Measurements from ENCODE around the gene MED10. TPM values are rescaled to one million over a fixed set of nuclear protein-coding genes. Genes with fewer than 3 reads are reported as not detected.

MED10 gene
- total RNA-seq, 1 donor from 2014 or later = 49.3 TPM

- Histone ChIP-seq H2AFZ (ENCODE audit: low read depth, low read length) (no peak overlapping the region), H3K79me2 (ENCODE audit: insufficient read depth, low read length) (no peaks in the 10 kb centered on the region), H3K4me3 (ENCODE audit: insufficient read depth, low read depth, low read length) (no peak overlapping the region), H3K27ac (ENCODE audit: low read depth, low read length) (no peak overlapping the region), H3K9ac (ENCODE audit: low read length) (no peak overlapping the region), H3K27me3 (ENCODE audit: insufficient read depth, low read length) (no peaks in the 10 kb centered on the region), H3K4me2 (ENCODE audit: low read length) (no peak overlapping the region), H3K9me3 (ENCODE audit: insufficient read depth, low read depth, low read length) (no peaks in the 10 kb centered on the region), H4K20me1 (ENCODE audit: insufficient read depth, low read length) (no peaks in the 10 kb centered on the region), H3K36me3 (ENCODE audit: insufficient read depth, low read length) (no peaks in the 10 kb centered on the region), H3K4me1 (ENCODE audit: insufficient read depth, low read length) (no peaks in the 10 kb centered on the region)
- Mint-ChIP-seq H3K4me3 (ENCODE audit: unreplicated experiment) (no peak overlapping the region), H3K4me1 (ENCODE audit: low read depth, unreplicated experiment) (no peaks in the 10 kb centered on the region), H3K27ac (ENCODE audit: unreplicated experiment) (no peak overlapping the region), H3K27me3 (ENCODE audit: low read depth, unreplicated experiment) (peaks cover 28% of the 10 kb centered on the region), H3K36me3 (ENCODE audit: low read depth, unreplicated experiment) (no peaks in the 10 kb centered on the region), H3K9me3 (ENCODE audit: unreplicated experiment) (peaks cover 4% of the 10 kb centered on the region)
- TF ChIP-seq, protein P1, sequence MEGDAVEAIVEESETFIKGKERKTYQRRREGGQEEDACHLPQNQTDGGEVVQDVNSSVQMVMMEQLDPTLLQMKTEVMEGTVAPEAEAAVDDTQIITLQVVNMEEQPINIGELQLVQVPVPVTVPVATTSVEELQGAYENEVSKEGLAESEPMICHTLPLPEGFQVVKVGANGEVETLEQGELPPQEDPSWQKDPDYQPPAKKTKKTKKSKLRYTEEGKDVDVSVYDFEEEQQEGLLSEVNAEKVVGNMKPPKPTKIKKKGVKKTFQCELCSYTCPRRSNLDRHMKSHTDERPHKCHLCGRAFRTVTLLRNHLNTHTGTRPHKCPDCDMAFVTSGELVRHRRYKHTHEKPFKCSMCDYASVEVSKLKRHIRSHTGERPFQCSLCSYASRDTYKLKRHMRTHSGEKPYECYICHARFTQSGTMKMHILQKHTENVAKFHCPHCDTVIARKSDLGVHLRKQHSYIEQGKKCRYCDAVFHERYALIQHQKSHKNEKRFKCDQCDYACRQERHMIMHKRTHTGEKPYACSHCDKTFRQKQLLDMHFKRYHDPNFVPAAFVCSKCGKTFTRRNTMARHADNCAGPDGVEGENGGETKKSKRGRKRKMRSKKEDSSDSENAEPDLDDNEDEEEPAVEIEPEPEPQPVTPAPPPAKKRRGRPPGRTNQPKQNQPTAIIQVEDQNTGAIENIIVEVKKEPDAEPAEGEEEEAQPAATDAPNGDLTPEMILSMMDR (IDR thresholded peaks at IDR 0.05; ENCODE audit: insufficient read depth, low read depth, low read length) = no peak
- no peak for TF ChIP-seq EZH2 (IDR thresholded peaks at IDR 0.05; ENCODE audit: insufficient read depth, low read length)
- DNase-seq (ENCODE audit: low read depth) (no peak), FAIRE-seq (no peak)
Measured at GRCh38 chr5:6347165-6347564, 31.2 kb downstream of the MED10 start.

GRCh38 chr5:6344593-6344989, 33.8 kb downstream of the MED10 start:
- Histone ChIP-seq H3K4me3 (ENCODE audit: insufficient read depth, low read depth, low read length) (no peak overlapping the region), H4K20me1 (ENCODE audit: insufficient read depth, low read length) (no peaks in the 10 kb centered on the region), H3K4me1 (ENCODE audit: insufficient read depth, low read length) (no peaks in the 10 kb centered on the region), H2AFZ (ENCODE audit: low read depth, low read length) (no peak overlapping the region), H3K79me2 (ENCODE audit: insufficient read depth, low read length) (no peaks in the 10 kb centered on the region), H3K27ac (ENCODE audit: low read depth, low read length) (no peak overlapping the region), H3K9me3 (ENCODE audit: insufficient read depth, low read depth, low read length) (no peaks in the 10 kb centered on the region), H3K4me2 (ENCODE audit: low read length) (no peak overlapping the region), H3K27me3 (ENCODE audit: insufficient read depth, low read length) (no peaks in the 10 kb centered on the region), H3K36me3 (ENCODE audit: insufficient read depth, low read length) (no peaks in the 10 kb centered on the region), H3K9ac (ENCODE audit: low read length) (no peak overlapping the region)
- FAIRE-seq (no peak), DNase-seq (ENCODE audit: low read depth) (no peak)
- H3K9me3 Mint-ChIP-seq (ENCODE audit: unreplicated experiment) = peaks cover 2% of the 10 kb centered on the region
- TF ChIP-seq, protein P1 (IDR thresholded peaks at IDR 0.05; ENCODE audit: insufficient read depth, low read depth, low read length) = no peak
- TF ChIP-seq EZH2 (IDR thresholded peaks at IDR 0.05; ENCODE audit: insufficient read depth, low read length) = no peak
- no peak overlapping the region for H3K4me3 Mint-ChIP-seq (ENCODE audit: unreplicated experiment)
- H3K27ac Mint-ChIP-seq (ENCODE audit: unreplicated experiment) = no peak overlapping the region
- H3K27me3 Mint-ChIP-seq (ENCODE audit: low read depth, unreplicated experiment) = peaks cover 19% of the 10 kb centered on the region
- H3K4me1 Mint-ChIP-seq (ENCODE audit: low read depth, unreplicated experiment) = no peaks in the 10 kb centered on the region
- H3K36me3 Mint-ChIP-seq (ENCODE audit: low read depth, unreplicated experiment) = no peaks in the 10 kb centered on the region

- Histone ChIP-seq H3K4me2 (ENCODE audit: low read length) (no peak overlapping the region), H2AFZ (ENCODE audit: low read depth, low read length) (no peak overlapping the region), H3K9me3 (ENCODE audit: insufficient read depth, low read depth, low read length) (no peaks in the 10 kb centered on the region), H3K27me3 (ENCODE audit: insufficient read depth, low read length) (no peaks in the 10 kb centered on the region), H3K27ac (ENCODE audit: low read depth, low read length) (no peak overlapping the region), H3K9ac (ENCODE audit: low read length) (no peak overlapping the region), H3K79me2 (ENCODE audit: insufficient read depth, low read length) (no peaks in the 10 kb centered on the region), H4K20me1 (ENCODE audit: insufficient read depth, low read length) (no peaks in the 10 kb centered on the region), H3K4me1 (ENCODE audit: insufficient read depth, low read length) (no peaks in the 10 kb centered on the region), H3K4me3 (ENCODE audit: insufficient read depth, low read depth, low read length) (no peak overlapping the region), H3K36me3 (ENCODE audit: insufficient read depth, low read length) (no peaks in the 10 kb centered on the region)
- no peak overlapping the region for H3K27ac Mint-ChIP-seq (ENCODE audit: unreplicated experiment)
- peaks cover 19% of the 10 kb centered on the region for H3K27me3 Mint-ChIP-seq (ENCODE audit: low read depth, unreplicated experiment)
- TF ChIP-seq EZH2 (IDR thresholded peaks at IDR 0.05; ENCODE audit: insufficient read depth, low read length) = no peak
- TF ChIP-seq, protein P1 (IDR thresholded peaks at IDR 0.05; ENCODE audit: insufficient read depth, low read depth, low read length) = no peak
- H3K4me3 Mint-ChIP-seq (ENCODE audit: unreplicated experiment) = no peak overlapping the region
- H3K9me3 Mint-ChIP-seq (ENCODE audit: unreplicated experiment) = peaks cover 2% of the 10 kb centered on the region
- FAIRE-seq (no peak), DNase-seq (ENCODE audit: low read depth) (no peak)
- H3K36me3 Mint-ChIP-seq (ENCODE audit: low read depth, unreplicated experiment) = no peaks in the 10 kb centered on the region
- H3K4me1 Mint-ChIP-seq (ENCODE audit: low read depth, unreplicated experiment) = no peaks in the 10 kb centered on the region
Measured at GRCh38 chr5:6343951-6344592, 34.3 kb downstream of the MED10 start.
